Tibial nerve (tissue), 4 donors: Measurements from ENCODE around the gene IL16. TPM values are rescaled to one million over a fixed set of nuclear protein-coding genes. Genes with fewer than 3 reads are reported as not detected.
A peak's percentile ranks its signal among the peaks of the same experiment; 100 is the strongest.

ENCODE experiments used
- DNase-seq, 2 donors: peaks; one replicate each; pipeline ENCODE4 v3.0.0-alpha.2; 2019; ENCODE audit warnings: low spot score in 2 of 2
- H3K27ac ChIP-seq, 4 donors: fragments of 200-600 bp; sonication (generic) in 3 of 4; one replicate each; pipeline ENCODE4 v1.5.1; 2017 to 2019; ENCODE audit warnings: mild to moderate bottlenecking in 1 of 4
- H3K27me3 ChIP-seq, 2 donors: fragments of 200-600 bp; sonication (generic) in 1 of 2; one replicate each; pipeline versions ENCODE4 v1.5.1 to v1.6.0; 2017 to 2019
- H3K36me3 ChIP-seq, 3 donors: fragments of 200-600 bp; sonication (generic); one replicate each; pipeline ENCODE4 v1.5.1; 2018 to 2019
- H3K4me1 ChIP-seq, 4 donors: fragments of 200-600 bp; sonication (generic) in 3 of 4; one replicate each; pipeline ENCODE4 v1.5.1; 2017 to 2019
- H3K4me3 ChIP-seq, 4 donors: fragments of 200-600 bp; sonication (generic) in 3 of 4; one replicate each; pipeline ENCODE4 v1.5.1; 2017 to 2019; ENCODE audit warnings: mild to moderate bottlenecking in 1 of 4, moderate library complexity in 1 of 4
- H3K9me3 ChIP-seq, 4 donors: fragments of 200-600 bp; sonication (generic) in 3 of 4; one replicate each; pipeline ENCODE4 v1.5.1; 2017 to 2019
- CTCF ChIP-seq, 5 experiments: fragments of 200-600 bp in 3 of 5; fragments of 450-650 bp in 2 of 5; sonication (generic) in 3 of 5; IDR thresholded peaks; one replicate each; pipeline ENCODE4 v1.5.1; 2016 to 2019; ENCODE audit warnings: antibody characterized with exemption in 5 of 5, mild to moderate bottlenecking in 3 of 5, moderate library complexity in 2 of 5
- EP300 ChIP-seq, 2 donors: sonication (generic); formaldehyde crosslinking; IDR thresholded peaks; one replicate each; pipeline ENCODE4 v1.6.1; 2017; ENCODE audit warnings: antibody characterized with exemption in 2 of 2, mild to moderate bottlenecking in 1 of 2
- POLR2A ChIP-seq, 2 donors: fragments of 450-650 bp; IDR thresholded peaks; one replicate each; pipeline ENCODE4 v1.6.1; 2017; ENCODE audit warnings: antibody characterized with exemption in 2 of 2, mild to moderate bottlenecking in 2 of 2, moderate library complexity in 2 of 2
- WGBS, 2 donors: methylation state at CpG; one replicate each; pipeline ENCODE4 v1.1.5; 2018; 5-methylcytosine and 5-hydroxymethylcytosine counted together
- total RNA-seq, 4 donors: library from RNA; depleted of rRNA; stranded (reverse); fragments of >200 nt; gene quantifications; one replicate each; pipeline ENCODE4 v1.1.0, GENCODE V29; 2016

IL16 gene
- total RNA-seq, 4 donors from 2014 or later = 69.3 to 80.2 (median 75.1) TPM

GRCh38 chr15:81273200-81273599 is 76.5 kb downstream of the IL16 start:
- H3K4me3 ChIP-seq = no peak overlapping the region
- WGBS, 2 donors = 87 to 96% methylated on average over 5 of the region's 5 CpGs
- no peaks in the 10 kb centered on the region for H3K27me3 ChIP-seq
- no peak for DNase-seq
- peaks cover 0 to 20% (median 0%) of the 10 kb centered on the region in 3 donors for H3K36me3 ChIP-seq
- H3K4me1 ChIP-seq = peaks cover 0 to 24% (median 0%) of the 10 kb centered on the region in 4 donors
- peaks cover 0 to 18% (median 0%) of the 10 kb centered on the region in 4 donors for H3K9me3 ChIP-seq
- TF ChIP-seq POLR2A (IDR thresholded peaks at IDR 0.05) = no peak
- no peak for TF ChIP-seq CTCF (IDR thresholded peaks at IDR 0.05)
- no peak for TF ChIP-seq EP300 (IDR thresholded peaks at IDR 0.05)
- peak overlapping the region in 1 of 4 donors; percentile 36 for H3K27ac ChIP-seq

DNA sequence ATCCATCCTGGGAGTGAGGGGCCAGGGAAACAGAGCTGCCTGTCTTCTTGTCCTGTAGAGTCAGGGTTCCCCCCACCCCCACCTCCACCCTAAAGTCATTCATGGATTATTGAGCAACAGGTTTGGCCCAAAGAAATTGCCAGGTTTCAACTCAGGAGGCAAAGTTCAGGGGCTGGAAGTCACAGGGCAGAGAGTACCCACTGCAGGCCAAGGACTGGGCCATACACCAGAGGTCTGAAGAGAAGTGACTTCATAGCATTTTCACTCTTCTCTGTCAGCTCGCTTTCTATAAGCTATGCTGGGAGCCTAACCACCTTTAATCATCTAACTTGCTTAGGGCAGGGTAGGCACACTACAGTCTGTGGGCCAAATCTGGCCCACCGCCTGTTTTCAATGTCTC is 77.2 kb downstream of the IL16 start:
- H3K27ac ChIP-seq = peak overlapping the region in 1 of 4 donors; percentile 36
- peaks cover 0 to 24% (median 0%) of the 10 kb centered on the region in 4 donors for H3K4me1 ChIP-seq
- H3K27me3 ChIP-seq = no peaks in the 10 kb centered on the region
- peaks cover 0 to 26% (median 0%) of the 10 kb centered on the region in 3 donors for H3K36me3 ChIP-seq
- no peak for DNase-seq
- 91 to 96% methylated on average over 2 of the region's 2 CpGs for WGBS, 2 donors
- H3K4me3 ChIP-seq = no peak overlapping the region
- peaks cover 0 to 20% (median 0%) of the 10 kb centered on the region in 4 donors for H3K9me3 ChIP-seq
- TF ChIP-seq CTCF (IDR thresholded peaks at IDR 0.05) (no peak), POLR2A (IDR thresholded peaks at IDR 0.05) (no peak), EP300 (IDR thresholded peaks at IDR 0.05) (no peak)

- DNase-seq = no peak
- Histone ChIP-seq H3K27me3 (no peaks in the 10 kb centered on the region), H3K9me3 (peaks cover 0 to 20% (median 0%) of the 10 kb centered on the region in 4 donors), H3K4me1 (peaks cover 0 to 24% (median 0%) of the 10 kb centered on the region in 4 donors), H3K27ac (peak overlapping the region in 1 of 4 donors; percentile 70), H3K4me3 (no peak overlapping the region), H3K36me3 (peaks cover 0 to 26% (median 0%) of the 10 kb centered on the region in 3 donors)
- TF ChIP-seq CTCF (IDR thresholded peaks at IDR 0.05) (no peak), EP300 (IDR thresholded peaks at IDR 0.05) (no peak), POLR2A (IDR thresholded peaks at IDR 0.05) (no peak)
- WGBS, 2 donors = 91 to 93% methylated on average over 4 of the region's 4 CpGs
Observed at GRCh38 chr15:81274255-81274654, 77.6 kb downstream of the IL16 start.

GRCh38 chr15:81274931-81275707 is 78.4 kb downstream of the IL16 start:
- Histone ChIP-seq H3K4me1 (peaks cover 0 to 31% (median 0%) of the 10 kb centered on the region in 4 donors), H3K36me3 (peaks cover 0 to 34% (median 0%) of the 10 kb centered on the region in 3 donors), H3K27me3 (no peaks in the 10 kb centered on the region), H3K9me3 (peaks cover 0 to 20% (median 0%) of the 10 kb centered on the region in 4 donors), H3K4me3 (no peak overlapping the region), H3K27ac (peak overlapping the region; percentile 22 to 70 (median 36))
- DNase-seq = peak; percentile 30 to 70
- TF ChIP-seq EP300 (IDR thresholded peaks at IDR 0.05) (peak in 1 of 2 donors; percentile 25), POLR2A (IDR thresholded peaks at IDR 0.05) (no peak), CTCF (IDR thresholded peaks at IDR 0.05) (peak; percentile 67 to 84 (median 80))
- WGBS, 2 donors = 9 to 11% methylated on average over 11 of the region's 11 CpGs
